Measurements from ENCODE around the gene CHN2. TPM values are rescaled to one million over a fixed set of nuclear protein-coding genes. Genes with fewer than 3 reads are reported as not detected.

Gene CHN2
- total RNA-seq, 1 donor from 2014 or later, result 0.50 TPM

- Mint-ChIP-seq H3K36me3 (ENCODE audit: low read depth) (peaks cover 3% of the 10 kb centered on the region), H3K4me3 (ENCODE audit: unreplicated experiment) (no peak overlapping the region), H3K4me1 (ENCODE audit: low read depth) (peaks cover 5% of the 10 kb centered on the region), H3K27me3 (ENCODE audit: low read depth) (peaks cover 17% of the 10 kb centered on the region), H3K9me3 (ENCODE audit: low read depth) (no peaks in the 10 kb centered on the region), H3K27ac (ENCODE audit: unreplicated experiment) (no peak overlapping the region)
- no peak for TF ChIP-seq CTCF (IDR thresholded peaks at IDR 0.05)
- no peak for DNase-seq (ENCODE audit: low spot score)
Observed at GRCh38 chr7:29276199-29276598, 81.6 kb downstream of the CHN2 start.

- DNase-seq (ENCODE audit: low spot score), result no peak
- Mint-ChIP-seq H3K9me3 (ENCODE audit: low read depth) (no peaks in the 10 kb centered on the region), H3K27ac (ENCODE audit: unreplicated experiment) (no peak overlapping the region), H3K36me3 (ENCODE audit: low read depth) (peaks cover 3% of the 10 kb centered on the region), H3K4me3 (ENCODE audit: unreplicated experiment) (no peak overlapping the region), H3K4me1 (ENCODE audit: low read depth) (peaks cover 5% of the 10 kb centered on the region), H3K27me3 (ENCODE audit: low read depth) (peaks cover 23% of the 10 kb centered on the region)
- no peak for TF ChIP-seq CTCF (IDR thresholded peaks at IDR 0.05)
Observed at GRCh38 chr7:29276806-29277205, 82.2 kb downstream of the CHN2 start.

- peaks cover 3% of the 10 kb centered on the region for H3K36me3 Mint-ChIP-seq (ENCODE audit: low read depth)
- H3K27ac Mint-ChIP-seq (ENCODE audit: unreplicated experiment), result no peak overlapping the region
- H3K27me3 Mint-ChIP-seq (ENCODE audit: low read depth), result peaks cover 25% of the 10 kb centered on the region
- DNase-seq (ENCODE audit: low spot score), result no peak
- TF ChIP-seq CTCF (IDR thresholded peaks at IDR 0.05), result no peak
- no peak overlapping the region for H3K4me3 Mint-ChIP-seq (ENCODE audit: unreplicated experiment)
- peaks cover 5% of the 10 kb centered on the region for H3K4me1 Mint-ChIP-seq (ENCODE audit: low read depth)
- no peaks in the 10 kb centered on the region for H3K9me3 Mint-ChIP-seq (ENCODE audit: low read depth)
Observed at GRCh38 chr7:29277436-29278215, 83.1 kb downstream of the CHN2 start.

GRCh38 chr7:29278337-29279069 is 83.9 kb downstream of the CHN2 start:
- peaks cover 3% of the 10 kb centered on the region for H3K36me3 Mint-ChIP-seq (ENCODE audit: low read depth)
- no peak overlapping the region for H3K27ac Mint-ChIP-seq (ENCODE audit: unreplicated experiment)
- no peaks in the 10 kb centered on the region for H3K9me3 Mint-ChIP-seq (ENCODE audit: low read depth)
- DNase-seq (ENCODE audit: low spot score), result no peak
- peaks cover 5% of the 10 kb centered on the region for H3K4me1 Mint-ChIP-seq (ENCODE audit: low read depth)
- H3K27me3 Mint-ChIP-seq (ENCODE audit: low read depth), result peaks cover 26% of the 10 kb centered on the region
- TF ChIP-seq CTCF (IDR thresholded peaks at IDR 0.05), result no peak
- H3K4me3 Mint-ChIP-seq (ENCODE audit: unreplicated experiment), result no peak overlapping the region

GRCh38 chr7:29281782-29282541 is 87.4 kb downstream of the CHN2 start:
- Mint-ChIP-seq H3K9me3 (ENCODE audit: low read depth) (no peaks in the 10 kb centered on the region), H3K36me3 (ENCODE audit: low read depth) (peaks cover 3% of the 10 kb centered on the region), H3K27me3 (ENCODE audit: low read depth) (peaks cover 23% of the 10 kb centered on the region), H3K27ac (ENCODE audit: unreplicated experiment) (no peak overlapping the region), H3K4me3 (ENCODE audit: unreplicated experiment) (no peak overlapping the region), H3K4me1 (ENCODE audit: low read depth) (peaks cover 12% of the 10 kb centered on the region)
- no peak for DNase-seq (ENCODE audit: low spot score)
- TF ChIP-seq CTCF (IDR thresholded peaks at IDR 0.05), result no peak
